ENCODE data around the gene VTCN1. TPM values are rescaled to one million over a fixed set of nuclear protein-coding genes. Genes with fewer than 3 reads are reported as not detected.
"Not testable (repeated sequence)": the region's sequence is repeated elsewhere in the genome, so short reads cannot be mapped to it uniquely, and the experiment has no call there.

VTCN1 gene
- total RNA-seq, 2 donors from 2014 or later = not detected

- DNase-seq (ENCODE audit: low spot score) = no peak
- no peak overlapping the region for H3K4me3 Mint-ChIP-seq
- peaks cover 7 to 16% of the 10 kb centered on the region in 2 donors for H3K27me3 Mint-ChIP-seq
- no peaks in the 10 kb centered on the region for H3K4me1 Mint-ChIP-seq (ENCODE audit: low read depth in 2 of 2)
- no peaks in the 10 kb centered on the region for H3K9me3 Mint-ChIP-seq
- no peaks in the 10 kb centered on the region for H3K36me3 Mint-ChIP-seq
- ATAC-seq = no peak
- H3K27ac Mint-ChIP-seq = no peak overlapping the region
These were observed 38.7 kb downstream of the VTCN1 start for GRCh38 chr1:117171900-117172511.

- H3K4me3 Mint-ChIP-seq = no peak overlapping the region
- DNase-seq (ENCODE audit: low spot score) = no peak
- H3K27ac Mint-ChIP-seq = no peak overlapping the region
- H3K9me3 Mint-ChIP-seq = no peaks in the 10 kb centered on the region
- no peak for ATAC-seq
- no peaks in the 10 kb centered on the region for H3K4me1 Mint-ChIP-seq (ENCODE audit: low read depth in 2 of 2)
- H3K27me3 Mint-ChIP-seq = peaks cover 12 to 16% of the 10 kb centered on the region in 2 donors
- H3K36me3 Mint-ChIP-seq = no peaks in the 10 kb centered on the region
These were observed 40.7 kb downstream of the VTCN1 start for GRCh38 chr1:117169871-117170596.

GRCh38 chr1:117167402-117167801 lies 43.3 kb downstream of the VTCN1 start:
- no peak overlapping the region for H3K27ac Mint-ChIP-seq

GRCh38 chr1:117166076-117166475 lies 44.7 kb downstream of the VTCN1 start:
- Mint-ChIP-seq H3K36me3 (no peaks in the 10 kb centered on the region), H3K4me3 (no peak overlapping the region), H3K27ac (no peak overlapping the region), H3K9me3 (no peaks in the 10 kb centered on the region), H3K27me3 (peaks cover 20 to 28% of the 10 kb centered on the region in 2 donors), H3K4me1 (ENCODE audit: low read depth in 2 of 2) (no peaks in the 10 kb centered on the region)
- ATAC-seq (no peak), DNase-seq (ENCODE audit: low spot score) (no peak)

More at GRCh38 chr1:117167402-117167801, 43.3 kb downstream of the VTCN1 start:
- no peaks in the 10 kb centered on the region for H3K36me3 Mint-ChIP-seq
- H3K27me3 Mint-ChIP-seq = peaks cover 14 to 16% of the 10 kb centered on the region in 2 donors
- DNase-seq (ENCODE audit: low spot score) = no peak
- no peaks in the 10 kb centered on the region for H3K9me3 Mint-ChIP-seq
- H3K4me1 Mint-ChIP-seq (ENCODE audit: low read depth in 2 of 2) = no peaks in the 10 kb centered on the region
- no peak overlapping the region for H3K4me3 Mint-ChIP-seq
- ATAC-seq = no peak

- no peak overlapping the region for H3K4me3 Mint-ChIP-seq
- no peak for DNase-seq (ENCODE audit: low spot score)
- no peaks in the 10 kb centered on the region for H3K36me3 Mint-ChIP-seq
- no peaks in the 10 kb centered on the region for H3K9me3 Mint-ChIP-seq
- H3K27ac Mint-ChIP-seq = no peak overlapping the region
- H3K27me3 Mint-ChIP-seq = peaks cover 26 to 35% of the 10 kb centered on the region in 2 donors
- H3K4me1 Mint-ChIP-seq (ENCODE audit: low read depth in 2 of 2) = no peaks in the 10 kb centered on the region
- ATAC-seq = no peak
These were observed 46.5 kb downstream of the VTCN1 start for GRCh38 chr1:117164209-117164608.

GRCh38 chr1:117162816-117163215 lies 47.9 kb downstream of the VTCN1 start:
- DNase-seq (ENCODE audit: low spot score) (no peak), ATAC-seq (no peak)
- Mint-ChIP-seq H3K27me3 (peaks cover 25 to 33% of the 10 kb centered on the region in 2 donors), H3K9me3 (no peaks in the 10 kb centered on the region), H3K27ac (no peak overlapping the region), H3K36me3 (no peaks in the 10 kb centered on the region), H3K4me3 (no peak overlapping the region), H3K4me1 (ENCODE audit: low read depth in 2 of 2) (no peaks in the 10 kb centered on the region)

GRCh38 chr1:117161887-117162286 lies 48.8 kb downstream of the VTCN1 start:
- no peaks in the 10 kb centered on the region for H3K4me1 Mint-ChIP-seq (ENCODE audit: low read depth in 2 of 2)
- H3K27me3 Mint-ChIP-seq = peaks cover 23 to 28% of the 10 kb centered on the region in 2 donors
- no peak overlapping the region for H3K4me3 Mint-ChIP-seq
- H3K9me3 Mint-ChIP-seq = no peaks in the 10 kb centered on the region
- ATAC-seq (no peak), DNase-seq (ENCODE audit: low spot score) (no peak)
- H3K27ac Mint-ChIP-seq = no peak overlapping the region
- H3K36me3 Mint-ChIP-seq = no peaks in the 10 kb centered on the region

GRCh38 chr1:117151305-117151704 lies 59.4 kb downstream of the VTCN1 start:
- peaks cover 15 to 19% of the 10 kb centered on the region in 2 donors for H3K27me3 Mint-ChIP-seq
- not testable (repeated sequence) for ATAC-seq; H3K9me3 Mint-ChIP-seq; H3K27ac Mint-ChIP-seq; H3K4me3 Mint-ChIP-seq; H3K4me1 Mint-ChIP-seq (ENCODE audit: low read depth in 2 of 2); DNase-seq (ENCODE audit: low spot score); H3K36me3 Mint-ChIP-seq

- ATAC-seq (no peak), DNase-seq (ENCODE audit: low spot score) (no peak)
- no peak overlapping the region for H3K4me3 Mint-ChIP-seq
- H3K9me3 Mint-ChIP-seq = no peaks in the 10 kb centered on the region
- no peak overlapping the region for H3K27ac Mint-ChIP-seq
- H3K27me3 Mint-ChIP-seq = peaks cover 18 to 24% of the 10 kb centered on the region in 2 donors
- no peaks in the 10 kb centered on the region for H3K4me1 Mint-ChIP-seq (ENCODE audit: low read depth in 2 of 2)
- no peaks in the 10 kb centered on the region for H3K36me3 Mint-ChIP-seq
These were observed 60.4 kb downstream of the VTCN1 start for GRCh38 chr1:117150316-117150715.

GRCh38 chr1:117147856-117148588 lies 62.7 kb downstream of the VTCN1 start:
- no peaks in the 10 kb centered on the region for H3K4me1 Mint-ChIP-seq (ENCODE audit: low read depth in 2 of 2)
- ATAC-seq (no peak), DNase-seq (ENCODE audit: low spot score) (no peak)
- no peaks in the 10 kb centered on the region for H3K9me3 Mint-ChIP-seq
- no peaks in the 10 kb centered on the region for H3K36me3 Mint-ChIP-seq
- no peak overlapping the region for H3K4me3 Mint-ChIP-seq
- peaks cover 18 to 24% of the 10 kb centered on the region in 2 donors for H3K27me3 Mint-ChIP-seq
- no peak overlapping the region for H3K27ac Mint-ChIP-seq

GRCh38 chr1:117147341-117147831 lies 63.3 kb downstream of the VTCN1 start:
- no peak overlapping the region for H3K4me3 Mint-ChIP-seq
- no peaks in the 10 kb centered on the region for H3K4me1 Mint-ChIP-seq (ENCODE audit: low read depth in 2 of 2)
- ATAC-seq (no peak), DNase-seq (ENCODE audit: low spot score) (no peak)
- no peaks in the 10 kb centered on the region for H3K9me3 Mint-ChIP-seq
- peaks cover 18 to 24% of the 10 kb centered on the region in 2 donors for H3K27me3 Mint-ChIP-seq
- H3K27ac Mint-ChIP-seq = no peak overlapping the region
- no peaks in the 10 kb centered on the region for H3K36me3 Mint-ChIP-seq

- ATAC-seq = no peak
These were observed 64.0 kb downstream of the VTCN1 start for GRCh38 chr1:117146575-117147340.

GRCh38 chr1:117146072-117146471 lies 64.7 kb downstream of the VTCN1 start:
- Mint-ChIP-seq H3K4me3 (no peak overlapping the region), H3K4me1 (ENCODE audit: low read depth in 2 of 2) (no peaks in the 10 kb centered on the region), H3K27ac (no peak overlapping the region), H3K27me3 (peaks cover 18 to 24% of the 10 kb centered on the region in 2 donors), H3K9me3 (no peaks in the 10 kb centered on the region), H3K36me3 (no peaks in the 10 kb centered on the region)
- DNase-seq (ENCODE audit: low spot score) (no peak), ATAC-seq (no peak)

More at GRCh38 chr1:117146575-117147340, 64.0 kb downstream of the VTCN1 start:
- H3K27ac Mint-ChIP-seq = no peak overlapping the region
- DNase-seq (ENCODE audit: low spot score) = no peak
- H3K9me3 Mint-ChIP-seq = no peaks in the 10 kb centered on the region
- no peaks in the 10 kb centered on the region for H3K4me1 Mint-ChIP-seq (ENCODE audit: low read depth in 2 of 2)
- no peaks in the 10 kb centered on the region for H3K36me3 Mint-ChIP-seq
- H3K4me3 Mint-ChIP-seq = no peak overlapping the region
- peaks cover 18 to 24% of the 10 kb centered on the region in 2 donors for H3K27me3 Mint-ChIP-seq

Data from natural killer cell treated with Interleukin-12 subunit alpha and Interleukin-12 subunit beta and Interleukin-15 and Interleukin-18, amount 100 ng/mL, for 72 hours (primary cell).